ENCODE results near the gene CTTN.

The CTTN gene

DNA sequence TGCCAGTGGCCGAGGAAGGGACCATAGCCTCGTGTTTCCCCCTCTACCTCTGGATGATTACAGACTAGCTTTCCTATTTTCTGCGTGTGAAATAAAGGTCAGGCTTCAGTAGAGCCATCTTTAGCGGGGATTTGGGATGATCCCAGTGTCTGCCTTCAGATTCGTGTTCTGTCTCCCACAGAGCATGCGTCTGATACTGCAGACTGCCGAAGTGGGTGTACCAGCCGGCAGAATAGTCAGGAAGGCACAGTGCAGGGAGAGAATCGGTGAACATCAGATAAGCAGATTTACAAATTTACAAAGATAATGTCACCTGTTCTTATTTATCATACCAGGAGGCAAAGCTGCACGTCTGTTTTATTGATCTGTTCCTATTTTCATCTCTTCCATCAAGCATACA, 11.1 kb downstream of the CTTN start:
- FAIRE-seq (no peak), DNase-seq (ENCODE audit: low spot score) (no peak)

DNA sequence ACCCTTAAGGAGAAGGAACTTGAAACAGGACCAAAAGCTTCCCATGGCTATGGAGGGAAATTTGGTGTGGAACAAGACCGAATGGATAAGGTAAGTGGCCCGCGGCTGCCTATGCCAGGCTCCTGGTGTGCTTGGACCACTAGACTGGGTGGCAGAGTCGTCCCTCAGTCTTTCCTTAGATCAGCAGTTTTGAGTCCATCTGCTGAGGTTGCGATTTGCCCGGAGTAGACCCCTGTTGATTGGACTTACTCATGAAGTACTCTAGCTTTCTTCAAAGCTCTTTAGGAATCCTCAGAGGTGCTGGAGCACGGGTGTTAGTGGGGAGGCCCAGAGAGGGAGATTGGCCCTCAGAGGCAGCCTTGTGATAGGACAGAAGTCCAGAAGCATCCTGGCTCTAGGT, 11.5 kb downstream of the CTTN start:
- no peak for FAIRE-seq
- no peak for DNase-seq (ENCODE audit: low spot score)

DNA sequence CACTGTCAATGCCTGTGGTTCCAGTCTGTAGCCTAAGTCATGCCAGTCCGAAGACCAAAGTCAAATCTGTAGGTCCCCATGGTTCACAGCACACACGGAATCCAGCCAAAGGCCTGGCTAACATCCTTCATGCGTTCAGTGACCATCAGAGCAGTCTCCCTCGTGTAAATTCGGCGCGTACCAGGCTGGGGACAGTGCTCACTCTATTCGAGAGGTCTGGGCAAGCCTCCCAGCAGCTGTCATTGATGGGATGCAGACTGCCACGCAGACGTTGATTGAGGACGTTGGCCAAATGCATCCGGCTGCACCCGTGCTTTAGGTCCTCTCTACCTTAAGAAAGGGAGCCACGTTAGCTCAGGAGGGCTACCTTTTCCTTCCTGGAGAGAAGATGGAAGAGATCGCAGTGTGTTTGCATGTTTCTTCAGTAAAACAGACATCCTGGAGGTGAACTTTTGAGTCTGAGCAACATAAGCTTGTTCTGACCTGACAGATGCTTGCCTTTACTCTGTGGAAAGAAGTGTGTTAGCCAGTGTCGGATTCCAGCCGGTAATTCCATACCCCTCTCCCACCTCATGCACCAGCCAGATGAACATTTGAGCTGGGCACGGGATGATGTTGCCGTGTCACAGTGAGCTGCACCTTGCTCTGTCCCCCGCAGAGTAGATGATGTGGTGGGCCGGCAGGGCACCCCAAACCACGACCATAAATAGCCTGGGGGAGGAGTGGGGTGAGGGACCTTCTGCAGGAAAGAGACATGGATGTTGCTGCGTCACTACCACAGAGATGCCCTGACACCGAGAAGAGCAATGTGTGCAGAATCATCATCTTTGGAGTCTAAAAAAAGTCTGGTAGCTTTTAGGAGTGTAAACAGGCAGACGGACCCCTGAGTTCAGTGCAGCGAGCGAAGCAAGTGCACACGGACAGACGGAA, 12.2 kb downstream of the CTTN start:
- DNase-seq (ENCODE audit: low spot score), result no peak
- FAIRE-seq, result no peak

DNA sequence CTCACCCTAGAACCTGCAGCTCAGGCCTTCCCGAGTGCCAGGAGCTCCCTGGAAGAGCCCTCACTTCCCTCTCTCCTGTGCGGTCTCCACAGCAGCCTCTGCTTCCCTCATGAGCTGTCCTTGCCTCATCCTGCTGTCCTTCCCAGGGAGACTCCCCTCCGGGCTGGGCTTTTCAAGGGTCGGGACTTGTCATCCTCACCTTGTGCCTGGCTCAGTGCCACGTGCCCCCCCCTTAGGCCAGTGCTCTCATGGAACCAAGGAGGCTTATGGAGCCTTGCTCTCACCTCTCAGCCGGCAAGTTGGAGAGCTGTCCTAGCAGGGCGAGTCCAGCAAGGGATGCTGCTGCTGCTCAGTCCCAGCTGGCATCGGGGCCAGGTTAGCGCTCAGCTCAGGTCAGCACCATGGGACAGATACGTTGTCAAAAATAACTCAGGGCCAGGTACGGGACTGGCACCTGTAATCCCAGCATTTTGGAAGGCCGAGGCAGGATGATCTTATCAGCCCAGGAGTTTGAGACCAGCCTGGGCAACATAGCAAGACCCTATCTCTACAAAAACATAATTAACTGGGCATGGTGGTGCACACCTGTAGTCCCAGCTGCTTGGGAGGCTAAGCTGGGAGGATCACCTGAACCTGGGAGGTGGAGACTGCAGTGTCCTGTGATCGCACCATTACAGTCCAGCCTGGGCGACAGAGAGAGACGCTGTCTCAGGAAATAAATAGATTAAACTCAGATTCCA, 13.6 kb downstream of the CTTN start:
- no peak for FAIRE-seq

DNA sequence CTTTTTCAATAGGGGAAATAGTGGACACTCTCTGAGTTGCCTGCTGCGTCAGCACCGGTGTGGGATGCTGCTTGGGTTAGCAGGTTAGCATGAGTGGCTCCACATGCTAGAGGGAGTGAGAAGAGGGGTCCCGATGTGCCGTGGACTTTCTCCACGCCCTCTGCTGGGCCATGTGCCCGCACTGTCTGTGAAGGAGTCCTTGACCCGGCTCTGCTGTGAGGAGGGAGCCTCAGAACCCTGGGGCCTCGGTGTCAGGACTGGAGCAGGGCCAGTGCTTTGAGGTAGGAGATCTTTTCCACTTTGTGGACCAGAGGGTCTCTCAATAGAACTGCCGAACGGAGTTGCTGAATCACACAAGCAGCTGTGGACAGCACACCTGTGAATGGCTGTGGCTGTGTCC, 14.8 kb downstream of the CTTN start:
- no peak for DNase-seq (ENCODE audit: low spot score)

More for the DNA sequence above, 13.6 kb downstream of the CTTN start:
- no peak for DNase-seq (ENCODE audit: low spot score)

DNA sequence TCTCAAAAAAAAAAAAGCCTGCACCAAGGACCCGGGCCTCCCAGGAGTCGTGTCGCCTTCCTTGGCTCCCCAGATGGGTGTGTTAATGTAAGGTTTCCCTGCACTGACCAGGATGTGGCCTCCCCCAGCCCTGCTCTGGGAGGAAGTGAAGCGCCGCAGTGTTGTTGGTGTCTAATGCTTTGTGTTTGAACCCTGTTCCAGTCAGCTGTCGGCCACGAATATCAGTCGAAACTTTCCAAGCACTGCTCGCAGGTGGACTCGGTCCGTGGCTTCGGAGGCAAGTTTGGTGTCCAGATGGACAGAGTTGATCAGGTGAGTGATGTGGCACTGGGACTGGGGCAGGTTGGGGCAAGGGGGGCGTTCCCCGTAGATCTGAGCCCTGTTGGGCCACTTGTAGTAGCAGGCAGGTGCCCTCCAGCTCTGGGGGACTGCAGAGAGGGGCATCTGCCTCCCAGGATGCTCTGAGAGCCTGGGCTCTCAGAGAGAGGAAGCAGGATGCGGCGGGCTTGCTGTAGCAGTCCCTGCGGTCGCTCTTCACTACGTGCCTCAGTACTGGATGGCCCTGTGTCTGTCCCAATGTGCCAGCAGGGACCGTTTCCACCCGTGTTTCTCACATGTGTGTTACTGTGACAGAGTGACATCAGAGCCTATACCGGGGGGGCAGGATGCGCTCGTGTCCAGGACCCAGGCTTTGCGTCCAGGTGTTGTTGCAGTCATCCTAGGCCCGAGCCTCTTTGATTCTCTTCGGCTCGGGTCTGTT, 16.2 kb downstream of the CTTN start:
- FAIRE-seq (no peak), DNase-seq (ENCODE audit: low spot score) (no peak)

More for the DNA sequence above, 14.8 kb downstream of the CTTN start:
- FAIRE-seq, result no peak

DNA sequence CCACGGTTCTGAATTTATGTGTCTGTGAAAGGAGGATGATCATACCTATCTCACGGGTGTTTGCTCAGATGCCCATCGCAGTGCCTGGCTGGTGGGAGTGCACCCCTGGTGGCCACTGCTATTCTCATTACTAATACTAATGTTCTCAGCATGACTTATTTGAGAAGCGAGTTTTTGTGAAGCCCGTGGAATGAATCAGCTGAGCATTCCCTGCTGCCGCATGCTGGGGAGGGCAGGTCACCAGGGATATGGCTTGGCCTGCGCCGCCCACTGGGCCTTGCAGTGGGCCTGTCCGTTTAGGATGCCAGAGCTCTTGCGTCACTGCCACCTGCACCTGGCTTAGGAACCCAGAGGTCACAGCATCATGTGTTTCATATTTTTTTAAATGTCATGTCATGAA, 16.9 kb downstream of the CTTN start:
- DNase-seq (ENCODE audit: low spot score) (no peak), FAIRE-seq (no peak)

DNA sequence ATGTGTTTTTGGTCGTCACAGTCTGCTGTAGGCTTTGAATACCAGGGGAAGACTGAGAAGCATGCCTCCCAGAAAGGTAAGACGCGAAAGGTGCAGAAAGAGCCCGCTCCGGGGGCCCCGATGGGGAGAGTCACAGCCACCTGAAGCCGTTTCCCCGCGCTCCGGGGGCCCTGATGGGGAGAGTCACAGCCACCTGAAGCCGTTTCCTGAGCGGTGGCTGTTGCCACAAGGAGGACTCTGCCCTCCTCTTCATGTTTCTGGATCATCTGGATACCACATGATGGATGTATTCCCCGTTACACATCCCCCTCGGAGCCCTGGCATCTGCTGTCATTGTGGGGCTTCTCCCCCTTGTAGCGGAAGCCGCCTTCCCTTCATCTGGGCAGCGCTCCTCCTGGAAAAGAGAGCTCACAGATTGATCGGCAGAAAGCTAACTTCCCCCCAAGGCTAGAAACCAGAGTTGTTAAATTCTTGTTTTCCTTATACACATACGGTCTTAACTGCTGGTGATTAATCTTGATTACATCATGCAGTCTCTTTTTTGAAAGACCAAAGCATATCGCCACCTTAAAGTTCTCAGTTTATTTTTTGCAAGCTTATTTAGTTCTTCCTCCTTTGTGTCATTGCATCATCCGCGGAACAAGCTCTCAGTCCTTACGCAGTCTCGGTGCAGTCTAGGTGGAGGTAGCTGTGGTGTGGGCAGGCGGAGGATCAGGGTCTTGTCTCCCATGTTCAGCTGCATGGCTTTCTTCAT, 17.5 kb downstream of the CTTN start:
- no peak for FAIRE-seq
- DNase-seq (ENCODE audit: low spot score), result no peak

DNA sequence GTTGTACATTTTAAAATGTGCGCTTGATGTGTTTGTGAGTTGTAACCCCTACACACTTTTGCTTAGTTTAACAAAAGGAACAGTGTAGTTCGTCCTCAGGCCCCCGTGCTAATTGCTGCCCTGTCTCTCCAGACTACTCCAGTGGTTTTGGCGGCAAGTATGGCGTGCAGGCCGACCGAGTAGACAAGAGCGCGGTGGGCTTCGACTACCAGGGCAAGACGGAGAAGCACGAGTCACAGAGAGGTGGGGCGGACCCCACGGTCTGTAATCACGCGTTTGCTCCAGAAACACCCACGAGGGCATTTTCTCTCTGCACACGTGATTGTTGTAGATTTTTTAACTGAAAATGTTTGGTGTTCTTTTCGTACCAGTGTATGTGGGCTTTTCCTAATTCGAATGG, 18.6 kb downstream of the CTTN start:
- DNase-seq (ENCODE audit: low spot score), result no peak
- no peak for FAIRE-seq

DNA sequence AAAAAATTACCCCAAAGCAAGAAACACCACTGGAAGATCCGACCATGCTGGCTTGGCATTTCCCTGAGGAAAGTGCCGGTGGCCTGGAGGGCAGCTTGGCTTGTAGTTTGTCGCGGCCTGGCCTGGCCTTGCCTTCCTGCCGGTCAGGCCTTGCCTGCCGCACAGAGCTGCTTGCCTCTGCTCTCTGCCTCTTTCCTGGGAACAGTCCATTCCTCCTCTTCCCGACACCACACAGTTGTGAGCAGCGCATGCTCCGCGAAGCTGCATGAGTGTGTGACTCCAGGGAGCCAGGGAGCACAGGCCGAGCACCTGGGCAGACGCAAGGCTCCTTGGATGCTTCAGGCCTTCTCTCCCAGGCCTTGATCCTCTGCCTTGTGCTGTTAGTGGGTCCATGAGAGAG, 19.8 kb downstream of the CTTN start:
- no peak for FAIRE-seq
- no peak for DNase-seq (ENCODE audit: low spot score)

DNA sequence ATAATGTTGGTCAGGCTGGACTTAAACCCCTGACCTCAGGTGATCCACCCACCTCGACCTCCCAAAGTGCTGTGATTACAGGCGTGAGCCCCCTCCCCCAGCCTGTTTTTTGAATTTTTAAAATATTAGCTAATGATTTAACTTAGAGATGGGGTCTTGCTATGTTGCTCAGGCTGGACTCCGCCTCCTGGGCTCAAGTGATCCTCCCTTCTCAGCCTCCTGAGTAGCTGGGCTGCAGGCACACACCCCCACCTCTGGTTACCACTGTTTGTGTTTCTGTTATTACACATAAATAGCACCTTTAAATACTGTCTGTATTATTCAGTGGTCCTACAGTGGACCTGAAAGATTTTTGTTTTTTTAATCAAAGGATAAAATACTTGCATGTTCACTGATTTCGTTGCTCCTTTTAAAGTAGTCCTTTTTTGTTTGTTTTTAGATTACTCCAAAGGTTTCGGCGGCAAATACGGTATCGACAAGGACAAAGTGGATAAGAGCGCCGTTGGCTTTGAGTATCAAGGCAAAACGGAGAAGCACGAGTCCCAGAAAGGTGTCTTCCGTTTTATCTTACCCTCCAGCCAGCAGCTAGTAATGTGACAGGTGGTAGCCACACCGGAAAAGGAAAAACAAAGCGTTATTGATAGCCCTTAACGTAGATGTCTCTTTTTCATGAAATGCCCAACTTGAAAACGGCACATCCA, 21.1 kb downstream of the CTTN start:
- no peak for FAIRE-seq
- DNase-seq (ENCODE audit: low spot score), result no peak

DNA sequence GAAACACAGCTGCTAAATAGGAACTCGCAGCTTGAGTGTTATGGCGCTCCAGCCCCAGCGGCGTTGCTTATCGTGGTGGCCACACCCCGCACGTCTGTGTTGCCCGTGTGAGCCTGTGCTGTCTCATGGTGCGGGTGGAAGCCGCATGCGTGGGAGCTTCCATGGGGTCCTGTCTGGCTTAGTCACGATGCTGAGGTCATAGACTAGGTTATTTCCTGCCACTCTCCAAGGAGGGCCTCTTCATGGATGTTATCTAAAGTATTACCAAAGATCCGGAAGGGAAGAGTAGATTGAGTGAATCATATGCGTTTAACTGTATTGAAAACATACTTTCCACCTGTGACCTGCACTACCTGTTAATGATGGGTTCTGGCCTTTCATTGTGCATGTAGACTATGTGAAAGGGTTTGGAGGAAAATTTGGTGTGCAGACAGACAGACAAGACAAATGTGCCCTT, 21.7 kb downstream of the CTTN start:
- DNase-seq (ENCODE audit: low spot score) (peak; percentile 58), FAIRE-seq (no peak)

DNA sequence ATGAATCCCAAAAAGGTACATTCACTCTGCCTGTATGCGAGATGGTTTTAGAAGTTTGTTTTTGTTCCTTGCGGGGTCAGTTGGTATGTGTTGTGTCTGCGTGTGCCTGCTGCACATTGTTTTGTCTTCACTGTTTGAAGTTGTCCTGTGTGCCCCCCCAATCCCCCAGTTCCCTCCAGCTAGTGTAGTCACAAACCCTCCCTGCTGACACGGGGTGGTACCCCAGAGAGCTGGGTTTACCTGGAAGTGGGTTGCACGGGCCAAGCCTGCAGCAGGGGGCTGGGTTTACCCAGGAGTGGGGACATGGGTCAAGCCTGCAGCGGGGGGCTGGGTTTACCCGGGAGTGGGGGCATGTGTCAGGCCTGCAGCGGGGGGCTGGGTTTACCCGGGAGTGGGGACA, 22.2 kb downstream of the CTTN start:
- DNase-seq (ENCODE audit: low spot score) (no peak), FAIRE-seq (no peak)

DNA sequence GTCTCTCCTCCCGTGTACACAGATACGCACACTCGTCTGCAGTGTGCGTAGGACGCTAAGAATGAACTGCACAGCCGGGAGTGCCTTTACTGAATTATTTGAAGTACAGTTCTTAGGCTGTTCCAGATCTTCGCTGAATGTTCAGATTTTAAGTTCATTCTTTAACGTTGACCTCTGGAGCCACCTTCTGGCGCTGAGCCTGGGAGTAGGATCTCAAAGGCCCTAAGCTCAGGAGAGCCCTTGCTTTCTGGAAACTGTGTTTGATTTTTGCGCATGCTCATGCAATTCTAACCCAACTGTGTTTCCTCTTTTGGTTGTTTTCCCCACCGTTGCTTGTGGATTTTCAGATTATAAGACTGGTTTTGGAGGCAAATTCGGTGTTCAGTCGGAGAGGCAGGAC, 22.8 kb downstream of the CTTN start:
- DNase-seq (ENCODE audit: low spot score) (no peak), FAIRE-seq (no peak)

DNA sequence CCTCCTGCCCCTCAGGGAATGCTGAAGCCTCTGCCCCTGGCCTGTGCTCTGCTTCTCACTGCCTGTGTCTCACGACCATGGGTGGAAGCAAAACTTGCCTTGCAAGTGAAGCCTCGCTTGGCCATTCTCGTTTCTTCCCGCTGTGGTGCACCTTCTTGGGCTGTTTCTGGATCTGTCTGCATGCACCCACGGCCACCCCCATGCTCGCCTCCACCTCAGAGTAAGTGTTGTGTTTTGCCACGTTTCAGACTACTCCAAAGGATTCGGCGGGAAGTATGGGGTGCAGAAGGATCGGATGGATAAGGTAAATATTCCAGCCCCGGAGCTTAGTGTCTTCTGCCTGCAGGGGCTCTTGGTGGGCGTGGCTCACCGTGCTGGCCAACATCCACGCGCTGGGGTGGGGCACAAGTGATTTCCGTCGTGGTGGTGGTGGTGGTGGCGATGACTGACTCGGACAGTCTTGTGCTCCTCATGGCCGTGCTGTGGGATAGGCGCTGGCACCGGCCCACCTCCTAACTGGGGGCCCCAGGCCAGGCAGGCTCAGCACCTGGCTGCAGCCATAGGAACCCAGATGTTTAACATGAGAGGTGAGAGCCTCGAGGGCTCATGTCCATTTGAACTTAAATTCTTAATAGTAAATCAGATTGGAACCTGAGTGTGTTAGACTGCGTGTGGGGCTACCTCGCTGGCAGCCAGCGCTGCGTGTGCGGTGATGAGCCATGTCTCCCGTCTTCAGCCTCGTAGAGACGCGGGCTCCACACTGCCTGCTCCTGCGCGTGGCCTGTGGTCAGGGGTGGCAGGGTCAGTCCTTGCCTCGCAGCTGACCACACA, 24.6 kb downstream of the CTTN start:
- DNase-seq (ENCODE audit: low spot score) (no peak), FAIRE-seq (no peak)

DNA sequence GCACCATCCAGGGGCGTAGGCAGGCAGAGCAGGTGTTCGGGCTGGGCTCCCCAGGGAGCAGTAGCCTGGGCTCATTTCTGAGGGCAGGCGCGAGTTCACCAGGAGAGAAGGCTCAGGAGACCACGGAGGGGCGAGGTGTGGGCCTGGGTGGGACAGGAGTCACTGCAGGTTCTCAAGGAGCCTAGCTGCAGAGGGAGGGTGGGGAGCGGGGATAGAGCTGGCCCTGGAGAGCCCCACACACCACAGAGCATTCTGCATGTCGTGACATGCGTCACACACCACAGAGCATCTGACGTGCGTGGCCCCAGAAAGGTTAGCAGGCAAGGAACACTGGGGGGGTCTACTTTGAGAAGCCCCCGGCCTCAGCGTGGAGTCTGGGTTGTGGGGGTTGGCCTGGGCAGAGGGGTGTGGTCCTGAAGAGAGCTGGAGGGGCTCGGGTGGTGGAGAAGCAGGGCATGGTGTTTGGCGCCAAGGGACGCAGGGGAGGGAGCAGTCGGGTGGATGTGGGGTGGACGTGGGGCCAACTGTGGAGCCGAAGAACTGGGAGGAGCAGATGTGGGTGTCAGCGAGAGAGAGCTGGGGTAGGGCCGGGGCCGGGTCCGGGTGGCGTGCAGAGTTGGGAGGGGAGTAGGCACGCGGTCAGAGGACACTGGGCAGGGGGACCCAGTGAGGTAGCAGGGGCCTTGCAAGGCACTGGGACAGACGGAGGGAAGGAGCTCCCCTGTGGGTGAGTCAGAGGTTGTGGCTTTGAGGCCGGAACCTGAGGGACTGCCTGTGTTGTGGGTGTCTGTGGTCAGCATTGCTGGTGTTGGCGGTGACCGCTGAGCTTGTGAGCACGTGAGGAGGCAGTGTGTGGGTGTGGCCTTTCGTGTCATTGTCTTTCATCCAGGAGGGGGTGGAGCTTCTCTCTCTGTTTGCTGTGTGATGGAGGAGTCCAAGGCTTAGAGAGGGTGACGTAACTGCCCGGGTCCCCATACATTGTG, 25.5 kb downstream of the CTTN start:
- peak; percentile 62 for FAIRE-seq
- peak; percentile 72 for DNase-seq (ENCODE audit: low spot score)

DNA sequence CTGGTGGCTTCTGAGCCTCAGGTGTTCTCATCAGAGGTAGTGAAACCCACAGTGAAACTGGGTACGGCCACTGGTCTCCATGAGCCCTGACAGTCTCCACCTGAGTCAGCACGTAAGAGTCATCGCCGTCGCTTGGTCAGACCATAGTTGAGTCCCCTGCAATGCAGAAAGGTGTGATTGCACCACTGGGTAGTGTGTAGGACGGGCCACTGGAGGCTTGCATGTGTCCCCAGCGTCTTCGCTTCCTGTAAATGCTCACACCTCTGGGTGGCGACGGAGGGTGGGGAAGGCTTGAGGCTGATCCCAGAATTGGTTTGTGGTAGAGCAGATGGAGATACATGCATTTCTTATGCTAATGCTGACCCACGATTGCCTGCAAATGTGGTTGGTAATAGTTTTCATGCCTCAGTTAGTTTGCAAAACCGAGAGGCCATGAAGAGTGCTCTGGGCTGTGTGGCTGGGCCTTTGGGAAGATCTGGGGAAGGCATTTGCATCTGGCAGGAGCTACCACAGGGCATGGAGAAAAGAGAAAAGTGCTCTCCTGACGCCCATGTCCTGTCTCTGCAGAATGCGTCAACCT, 26.5 kb downstream of the CTTN start:
- DNase-seq (ENCODE audit: low spot score) (no peak), FAIRE-seq (no peak)

DNA sequence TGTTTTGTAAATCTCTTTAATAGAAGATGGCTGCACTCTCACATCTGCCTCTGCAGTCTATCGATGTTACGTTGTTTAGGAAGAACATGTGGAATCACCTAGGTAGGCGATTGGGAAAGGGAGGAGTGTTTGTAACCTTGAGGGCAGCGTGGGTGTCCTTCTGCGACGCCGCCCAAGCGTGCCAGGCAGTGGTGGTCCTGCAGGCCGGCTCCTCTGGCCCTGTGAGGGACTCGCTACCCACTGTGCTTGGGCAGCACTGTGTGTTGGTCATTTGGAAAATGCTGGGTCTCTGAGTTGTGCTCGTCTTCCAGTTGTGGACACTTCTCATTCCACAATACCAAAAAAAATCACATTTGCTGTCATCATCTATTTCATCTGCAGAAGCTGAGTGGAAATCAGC, 29.1 kb downstream of the CTTN start:
- DNase-seq (ENCODE audit: low spot score) (no peak), FAIRE-seq (no peak)

Measured in urothelium cell line (cell line).